Caco-2 (cell line): ENCODE measurements around the gene ABCA13. TPM values are rescaled to one million over a fixed set of nuclear protein-coding genes. Genes with fewer than 3 reads are reported as not detected.

ENCODE experiments used
- BruUV-seq: library from RNA; stranded (reverse); fragments of 400-500 nt; replicated peaks from 2 replicates; lab custom pipeline; 2021; lab: Mats Ljungman, UMichigan
- CTCF ChIA-PET: fragments of 300-600 bp; sonication (Branson Sonifier 250); formaldehyde crosslinking; loops from one replicate; lab custom pipeline; 2022; ENCODE audit warnings: antibody characterized with exemption; lab: Charles Lee
- POLR2A ChIA-PET: fragments of 300-600 bp; sonication (Branson Sonifier 250); formaldehyde crosslinking; loops from one replicate; lab custom pipeline; 2022; ENCODE audit warnings: antibody characterized with exemption; lab: Charles Lee
- DNase-seq, 2 experiments: peaks; one replicate each; pipeline versions ENCODE4 v3.0.0 to v3.0.0-alpha.2; 2020 to 2022
- H3K27me3 ChIP-seq: replicated peaks from 2 replicates; pipeline ENCODE4 v1.6.0; 2011; ENCODE audit warnings: low read length; ENCODE audit not compliant: control insufficient read depth, insufficient read depth
- H3K36me3 ChIP-seq: 2 replicates; pipeline ENCODE4 v1.5.1; 2011; ENCODE audit warnings: low read length; ENCODE audit not compliant: control insufficient read depth, insufficient read depth
- H3K4me1 ChIP-seq: fragments of 250-450 bp; sonication (Bioruptor Pico); 2 replicates; pipeline ENCODE4 v1.5.1; 2020; ENCODE audit warnings: mild to moderate bottlenecking
- H3K4me3 ChIP-seq: 2 replicates; pipeline ENCODE4 v1.5.1; 2011; ENCODE audit warnings: low read depth, mild to moderate bottlenecking, control low read depth, low read length
- H3K9me3 ChIP-seq: fragments of 250-450 bp; sonication (Bioruptor Pico); 2 replicates; pipeline ENCODE4 v1.5.1; 2020; ENCODE audit warnings: mild to moderate bottlenecking, moderate library complexity
- H3K27ac Mint-ChIP-seq: one replicate; pipeline ENCODE4 v1.8.0; 2022; ENCODE audit warnings: mixed read lengths; ENCODE audit not compliant: unreplicated experiment
- H3K27me3 Mint-ChIP-seq: one replicate; pipeline ENCODE4 v1.8.0; 2022; ENCODE audit warnings: mixed read lengths; ENCODE audit not compliant: insufficient read depth, unreplicated experiment
- H3K36me3 Mint-ChIP-seq: one replicate; pipeline ENCODE4 v1.8.0; 2022; ENCODE audit warnings: mild to moderate bottlenecking, mixed read lengths; ENCODE audit not compliant: insufficient read depth, unreplicated experiment
- H3K4me1 Mint-ChIP-seq: one replicate; pipeline ENCODE4 v1.8.0; 2022; ENCODE audit warnings: low read depth, mixed read lengths; ENCODE audit not compliant: unreplicated experiment
- H3K4me3 Mint-ChIP-seq: one replicate; pipeline ENCODE4 v1.8.0; 2022; ENCODE audit warnings: mild to moderate bottlenecking, moderate library complexity, mixed read lengths; ENCODE audit not compliant: unreplicated experiment
- H3K9me3 Mint-ChIP-seq: one replicate; pipeline ENCODE4 v1.8.0; 2022; ENCODE audit warnings: mixed read lengths; ENCODE audit not compliant: unreplicated experiment
- CTCF ChIP-seq, 2 experiments: fragments of 200-600 bp in 1 of 2; IDR thresholded peaks; 1 replicate in 1 of 2; 2 replicates in 1 of 2; pipeline versions ENCODE4 v1.5.1 to v1.8.0; 2011 to 2022; ENCODE audit warnings: antibody characterized with exemption in 1 of 2, control low read depth in 1 of 2, inconsistent platforms in 1 of 2, low read depth in 1 of 2, low read length in 1 of 2, mild to moderate bottlenecking in 1 of 2, moderate library complexity in 1 of 2; ENCODE audit not compliant: insufficient read depth in 1 of 2, severe bottlenecking in 1 of 2, unreplicated experiment in 1 of 2
- intact Hi-C: fragments of 100-400 bp; cut with micrococcal nuclease; formaldehyde crosslinking; loops from one replicate; pipeline ENCODE4 v1.10.0; 2022; ENCODE audit not compliant: unreplicated experiment
- total RNA-seq: library from RNA; stranded (reverse); gene quantifications from 2 replicates; pipeline ENCODE4 v1.2.3, GENCODE V29; 2022

ABCA13 gene
- total RNA-seq, 1 experiment from 2014 or later, result 0.07 TPM

- Mint-ChIP-seq H3K9me3 (no peaks in the 10 kb centered on the region), H3K27ac (no peak overlapping the region), H3K36me3 (no peaks in the 10 kb centered on the region), H3K4me1 (no peaks in the 10 kb centered on the region), H3K4me3 (no peak overlapping the region), H3K27me3 (no peaks in the 10 kb centered on the region)
- no peak overlapping the region for H3K4me3 ChIP-seq
- BruUV-seq, result no TSS peak
- no peak for DNase-seq
- no peaks in the 10 kb centered on the region for H3K27me3 ChIP-seq
- no peaks in the 10 kb centered on the region for H3K36me3 ChIP-seq
- H3K4me1 ChIP-seq, result no peaks in the 10 kb centered on the region
- TF ChIP-seq CTCF (IDR thresholded peaks at IDR 0.05; ENCODE audit: insufficient read depth in 1 of 2, low read depth in 1 of 2, low read length in 1 of 2, severe bottlenecking in 1 of 2, unreplicated experiment in 1 of 2), result no peak
- intact Hi-C loops, result no loop called here
- ChIA-PET POLR2A (no interaction called here), CTCF (no interaction called here)
- 0 out of 2 replicates have a peak, but pooled peaks cover 3% of the 10 kb centered on the region for H3K9me3 ChIP-seq
Measured at GRCh38 chr7:48438206-48438605, 266.9 kb downstream of the ABCA13 start.

DNA sequence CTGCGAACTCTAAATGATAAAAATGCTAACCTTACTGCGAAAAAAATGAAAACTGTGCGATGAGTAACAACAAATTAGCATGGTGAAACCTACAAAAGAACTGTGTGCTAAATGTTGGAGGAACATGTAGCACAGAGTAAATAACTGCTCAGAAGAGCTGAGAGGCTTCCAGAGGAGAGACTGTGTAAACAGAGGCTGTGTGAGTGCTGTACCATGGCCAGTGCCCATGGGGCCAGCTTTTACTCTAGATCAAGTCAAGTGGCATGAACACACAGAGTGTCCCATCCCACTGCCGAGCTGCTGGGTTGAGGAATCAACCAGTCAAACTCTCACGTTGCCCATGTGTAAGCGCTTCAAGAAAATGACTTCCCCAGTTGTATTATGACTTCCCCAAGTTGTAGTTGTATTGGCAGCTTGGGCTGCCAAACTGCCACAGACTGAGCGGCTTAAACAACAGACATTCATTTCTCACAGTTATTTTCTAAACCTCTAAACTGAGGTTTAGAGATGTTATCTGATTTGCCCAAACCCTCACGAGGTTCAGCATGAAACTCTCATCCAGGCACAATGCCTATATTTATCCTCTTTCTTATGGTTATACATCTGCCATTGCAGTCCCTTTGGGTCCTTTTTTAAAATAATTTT lies 270.7 kb downstream of the ABCA13 start:
- Mint-ChIP-seq H3K4me1 (no peaks in the 10 kb centered on the region), H3K27ac (no peak overlapping the region), H3K27me3 (peaks cover 9% of the 10 kb centered on the region), H3K4me3 (no peak overlapping the region), H3K9me3 (no peaks in the 10 kb centered on the region), H3K36me3 (no peaks in the 10 kb centered on the region)
- CTCF ChIA-PET, result no interaction called here
- H3K36me3 ChIP-seq, result no peaks in the 10 kb centered on the region
- H3K27me3 ChIP-seq, result no peaks in the 10 kb centered on the region
- TF ChIP-seq CTCF (IDR thresholded peaks at IDR 0.05; ENCODE audit: insufficient read depth in 1 of 2, low read depth in 1 of 2, low read length in 1 of 2, severe bottlenecking in 1 of 2, unreplicated experiment in 1 of 2), result no peak
- H3K4me3 ChIP-seq, result no peak overlapping the region
- no TSS peak for BruUV-seq
- H3K9me3 ChIP-seq, result 0 out of 2 replicates have a peak, but pooled peaks cover 3% of the 10 kb centered on the region
- no peaks in the 10 kb centered on the region for H3K4me1 ChIP-seq
- intact Hi-C loops, result no loop called here
- no peak for DNase-seq
- POLR2A ChIA-PET, result no interaction called here

GRCh38 chr7:48443051-48443450 lies 271.8 kb downstream of the ABCA13 start:
- Histone ChIP-seq H3K4me3 (no peak overlapping the region), H3K36me3 (no peaks in the 10 kb centered on the region), H3K27me3 (no peaks in the 10 kb centered on the region), H3K9me3 (no peaks in the 10 kb centered on the region), H3K4me1 (no peaks in the 10 kb centered on the region)
- TF ChIP-seq CTCF (IDR thresholded peaks at IDR 0.05; ENCODE audit: insufficient read depth in 1 of 2, low read depth in 1 of 2, low read length in 1 of 2, severe bottlenecking in 1 of 2, unreplicated experiment in 1 of 2), result no peak
- DNase-seq, result no peak
- peaks cover 9% of the 10 kb centered on the region for H3K27me3 Mint-ChIP-seq
- no peak overlapping the region for H3K27ac Mint-ChIP-seq
- BruUV-seq, result no TSS peak
- intact Hi-C loops, result no loop called here
- H3K9me3 Mint-ChIP-seq, result no peaks in the 10 kb centered on the region
- POLR2A ChIA-PET, result no interaction called here
- no peaks in the 10 kb centered on the region for H3K36me3 Mint-ChIP-seq
- no peak overlapping the region for H3K4me3 Mint-ChIP-seq
- CTCF ChIA-PET, result no interaction called here
- no peaks in the 10 kb centered on the region for H3K4me1 Mint-ChIP-seq
